A549 (cell line): Measurements from ENCODE around the gene CCDC152. TPM values are rescaled to one million over a fixed set of nuclear protein-coding genes. Genes with fewer than 3 reads are reported as not detected.
A peak's percentile ranks its signal among the peaks of the same experiment; 100 is the strongest.

Experiments
- ATAC-seq, 2 experiments: fragments of 200-7000 bp in 1 of 2; fragments of >200 bp in 1 of 2; cut with Nextera tagmentation in 1 of 2; cut with Tn5 transposase in 1 of 2; 3 replicates each; pipeline versions ENCODE4 v1.8.0 to v1.9.1; 2018 to 2020; ENCODE audit warnings: mild to moderate bottlenecking in 1 of 2, moderate library complexity in 1 of 2
- CTCF ChIA-PET: fragments of 300-600 bp; sonication (Branson Sonifier 250); formaldehyde crosslinking; extraction: SDS; loops from one replicate; lab custom pipeline; 2021; ENCODE audit warnings: antibody characterized with exemption, inconsistent platforms; lab: Yijun Ruan, JAX
- POLR2A ChIA-PET: fragments of 350-600 bp; formaldehyde crosslinking; extraction: SDS; loops from one replicate; lab custom pipeline; 2021; ENCODE audit warnings: antibody characterized with exemption, inconsistent platforms; lab: Yijun Ruan, JAX
- DNase-seq, 2 experiments: peaks; one replicate each; pipeline versions ENCODE4 v3.0.0 to v3.0.0-alpha.2; 2011 to 2016; ENCODE audit warnings: low read depth in 1 of 2, low spot score in 1 of 2
- FAIRE-seq: peaks from 2 replicates; lab custom pipeline; 2011; peaks lifted over from hg19 to GRCh38; lab: Jason Lieb, UNC
- H3K27ac ChIP-seq, 2 experiments: fragments of >200 bp; sonication (Bioruptor Twin); formaldehyde crosslinking; 3 replicates each; pipeline ENCODE4 v1.5.1; 2016 to 2017
- H3K4me1 ChIP-seq: fragments of >200 bp; sonication (Bioruptor Twin); formaldehyde crosslinking; 3 replicates; pipeline ENCODE4 v1.6.1; 2016
- H3K4me2 ChIP-seq: fragments of >200 bp; sonication (Bioruptor Twin); formaldehyde crosslinking; 3 replicates; pipeline ENCODE4 v1.6.1; 2016
- H3K4me3 ChIP-seq: fragments of >200 bp; sonication (Bioruptor Twin); formaldehyde crosslinking; 3 replicates; pipeline ENCODE4 v1.5.1; 2016
- H3K9me3 ChIP-seq: fragments of >200 bp; sonication (Bioruptor Twin); formaldehyde crosslinking; 3 replicates; pipeline ENCODE4 v1.6.1; 2016
- CBX2 ChIP-seq: fragments of 200-600 bp; sonication (generic); IDR thresholded peaks from 2 replicates; pipeline ENCODE4 v1.6.1; 2016; ENCODE audit warnings: low read depth, mild to moderate bottlenecking, borderline replicate concordance
- CBX8 ChIP-seq: fragments of 200-600 bp; sonication (generic); IDR thresholded peaks from 2 replicates; pipeline ENCODE4 v1.6.1; 2016
- EHF ChIP-seq: fragments of 250-450 bp; sonication (Bioruptor Pico); IDR thresholded peaks from 2 replicates; pipeline ENCODE4 v1.5.0; 2020; ENCODE audit warnings: mild to moderate bottlenecking
- EP300 ChIP-seq, 2 experiments: fragments of >200 bp; sonication (Bioruptor Twin); formaldehyde crosslinking; IDR thresholded peaks; 2 replicates in 1 of 2; 3 replicates in 1 of 2; pipeline ENCODE4 v1.6.1; 2016 to 2017
- FOSL2 ChIP-seq, 2 experiments: fragments of 450-650 bp in 1 of 2; fragments of >200 bp in 1 of 2; sonication (Bioruptor Twin) in 1 of 2; formaldehyde crosslinking; IDR thresholded peaks; 2 replicates each; pipeline versions ENCODE4 v1.5.0 to v1.6.1; 2016 to 2020; ENCODE audit warnings: mild to moderate bottlenecking in 1 of 2, moderate library complexity in 1 of 2
- GATA3 ChIP-seq: IDR thresholded peaks from 2 replicates; pipeline ENCODE4 v1.6.1; 2012; ENCODE audit warnings: borderline replicate concordance
- HOXB13 ChIP-seq: fragments of 250-450 bp; sonication (Bioruptor Pico); IDR thresholded peaks from 2 replicates; pipeline ENCODE4 v1.5.0; 2020; ENCODE audit warnings: low read depth, mild to moderate bottlenecking, moderate library complexity
- HOXB5 ChIP-seq: fragments of 250-450 bp; sonication (Bioruptor Pico); IDR thresholded peaks from 2 replicates; pipeline ENCODE4 v1.5.0; 2020; ENCODE audit warnings: mild to moderate bottlenecking, moderate library complexity
- JUN ChIP-seq, 2 experiments: fragments of >200 bp; sonication (Bioruptor Twin); formaldehyde crosslinking; IDR thresholded peaks; 2 replicates in 1 of 2; 3 replicates in 1 of 2; pipeline ENCODE4 v1.6.1; 2016 to 2017
- KDM1A ChIP-seq: fragments of 200-600 bp; sonication (generic); IDR thresholded peaks from 2 replicates; pipeline ENCODE4 v1.6.1; 2016; ENCODE audit warnings: low read depth, mild to moderate bottlenecking
- KDM5A ChIP-seq: fragments of 200-600 bp; sonication (generic); IDR thresholded peaks from 2 replicates; pipeline ENCODE4 v1.6.1; 2016; ENCODE audit warnings: antibody characterized with exemption, mild to moderate bottlenecking
- MAFK ChIP-seq: fragments of 450-650 bp; IDR thresholded peaks from 2 replicates; pipeline ENCODE4 v1.6.1; 2014; ENCODE audit not compliant: partially characterized antibody
- MAX ChIP-seq: IDR thresholded peaks from 2 replicates; pipeline ENCODE4 v1.6.1; 2012
- NFE2L2 ChIP-seq: fragments of 150-350 bp; conservative IDR thresholded peaks from 2 replicates; pipeline ENCODE4 v1.6.1; 2014; ENCODE audit warnings: low read length
- PHF8 ChIP-seq: fragments of 200-600 bp; sonication (generic); IDR thresholded peaks from 2 replicates; pipeline ENCODE4 v1.6.1; 2016; ENCODE audit warnings: low read depth, mild to moderate bottlenecking, antibody characterized with exemption, moderate library complexity, borderline replicate concordance
- REST ChIP-seq: fragments of 200-600 bp; sonication (generic); IDR thresholded peaks from 2 replicates; pipeline ENCODE4 v1.6.1; 2016; ENCODE audit warnings: antibody characterized with exemption, mild to moderate bottlenecking, moderate library complexity
- TFCP2L1 ChIP-seq: fragments of 250-450 bp; sonication (Bioruptor Pico); IDR thresholded peaks from 2 replicates; pipeline ENCODE4 v1.5.0; 2021; ENCODE audit warnings: mild to moderate bottlenecking
- TP53 ChIP-seq: fragments of 250-450 bp; sonication (Bioruptor Pico); IDR thresholded peaks from 2 replicates; pipeline ENCODE4 v1.5.0; 2021; ENCODE audit warnings: mild to moderate bottlenecking, moderate library complexity
- ZFP36 ChIP-seq: fragments of 450-650 bp; IDR thresholded peaks from 2 replicates; pipeline ENCODE4 v1.6.1; 2014; ENCODE audit warnings: borderline replicate concordance; ENCODE audit not compliant: partially characterized antibody
- ZNF302 ChIP-seq: fragments of 250-450 bp; sonication (Bioruptor Pico); IDR thresholded peaks from 2 replicates; pipeline ENCODE4 v1.9.0; 2021; ENCODE audit warnings: inconsistent platforms, mild to moderate bottlenecking, moderate library complexity
- WGBS: methylation state at CpG from one replicate; pipeline ENCODE4 v1.1.6; 2017; ENCODE audit errors: missing lambda C conversion rate; 5-methylcytosine and 5-hydroxymethylcytosine counted together
- polyA plus RNA-seq, 4 experiments: library from polyadenylated mRNA; depleted of rRNA in 3 of 4; stranded (reverse); fragments of >200 nt; fragmentation: RNase III in 1 of 4; extraction: RNeasy Plus Mini Kit Qiagen cat#74134 plus additional on column Dnase treatment in 1 of 4; gene quantifications; 2 replicates in 3 of 4; 3 replicates in 1 of 4; pipeline ENCODE4 v1.2.3, GENCODE V29; 2011 to 2017
- TF ChIP-seq, protein P1 (sequence below): fragments of 250-450 bp; sonication (Bioruptor Pico); IDR thresholded peaks from 2 replicates; pipeline ENCODE4 v1.5.0; 2021; ENCODE audit warnings: mild to moderate bottlenecking, moderate library complexity, borderline replicate concordance
- TF ChIP-seq, protein P2 (sequence below): IDR thresholded peaks from 2 replicates; pipeline ENCODE4 v1.6.1; 2012; ENCODE audit warnings: low read depth, borderline replicate concordance
- TF ChIP-seq, protein P3 (sequence below): fragments of >200 bp; sonication (Bioruptor Twin); formaldehyde crosslinking; IDR thresholded peaks from 3 replicates; pipeline ENCODE4 v1.5.1; 2016

CCDC152 gene
- polyA plus RNA-seq, 2 of the 4 experiments (the other 2 are of a cell fraction) = not detected

DNA sequence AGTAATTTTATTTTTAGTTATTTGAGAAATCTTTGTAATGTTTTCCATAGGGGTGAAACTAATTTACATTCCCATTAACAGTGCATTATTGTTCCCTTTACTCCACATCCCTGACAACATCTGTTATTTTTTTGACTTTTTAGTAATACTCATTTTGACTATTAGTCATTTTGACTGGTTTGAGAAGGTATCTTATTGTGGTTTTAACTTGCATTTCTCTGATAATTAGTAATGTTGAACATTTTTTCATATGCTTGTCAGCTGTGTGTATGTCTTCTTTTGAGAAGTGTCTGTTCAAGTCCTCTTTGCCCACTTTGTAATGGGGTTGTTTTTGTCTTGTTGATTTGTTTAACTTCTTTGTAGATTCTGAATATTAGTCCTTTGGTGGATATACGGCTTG lies 27.5 kb downstream of the CCDC152 start:
- peaks cover 9% of the 10 kb centered on the region; the same call in 1 of the 3 replicates for H3K9me3 ChIP-seq
- TF ChIP-seq KDM5A (no peak), EP300 (IDR thresholded peaks at IDR 0.05) (no peak), NFE2L2 (no peak), MAX (no peak), JUN (IDR thresholded peaks at IDR 0.05) (no peak), HOXB5 (CRISPR knock-in tag) (no peak), FOSL2 (IDR thresholded peaks at IDR 0.05) (no peak), FOSL2 (CRISPR knock-in tag; IDR thresholded peaks at IDR 0.05) (no peak), EHF (CRISPR knock-in tag) (no peak), KDM1A (no peak)
- TF ChIP-seq, protein P1, sequence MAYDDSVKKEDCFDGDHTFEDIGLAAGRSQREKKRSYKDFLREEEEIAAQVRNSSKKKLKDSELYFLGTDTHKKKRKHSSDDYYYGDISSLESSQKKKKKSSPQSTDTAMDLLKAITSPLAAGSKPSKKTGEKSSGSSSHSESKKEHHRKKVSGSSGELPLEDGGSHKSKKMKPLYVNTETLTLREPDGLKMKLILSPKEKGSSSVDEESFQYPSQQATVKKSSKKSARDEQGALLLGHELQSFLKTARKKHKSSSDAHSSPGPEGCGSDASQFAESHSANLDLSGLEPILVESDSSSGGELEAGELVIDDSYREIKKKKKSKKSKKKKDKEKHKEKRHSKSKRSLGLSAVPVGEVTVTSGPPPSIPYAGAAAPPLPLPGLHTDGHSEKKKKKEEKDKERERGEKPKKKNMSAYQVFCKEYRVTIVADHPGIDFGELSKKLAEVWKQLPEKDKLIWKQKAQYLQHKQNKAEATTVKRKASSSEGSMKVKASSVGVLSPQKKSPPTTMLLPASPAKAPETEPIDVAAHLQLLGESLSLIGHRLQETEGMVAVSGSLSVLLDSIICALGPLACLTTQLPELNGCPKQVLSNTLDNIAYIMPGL (CRISPR knock-in tag) = no peak
- TF ChIP-seq, protein P2, sequence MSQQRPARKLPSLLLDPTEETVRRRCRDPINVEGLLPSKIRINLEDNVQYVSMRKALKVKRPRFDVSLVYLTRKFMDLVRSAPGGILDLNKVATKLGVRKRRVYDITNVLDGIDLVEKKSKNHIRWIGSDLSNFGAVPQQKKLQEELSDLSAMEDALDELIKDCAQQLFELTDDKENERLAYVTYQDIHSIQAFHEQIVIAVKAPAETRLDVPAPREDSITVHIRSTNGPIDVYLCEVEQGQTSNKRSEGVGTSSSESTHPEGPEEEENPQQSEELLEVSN = no peak
- TF ChIP-seq, all 56 proteins: peak for 0
- ATAC-seq (no peak), DNase-seq (no peak), FAIRE-seq (no peak)
- WGBS = 9% methylated on average over 1 of the region's 1 CpG
- POLR2A ChIA-PET = no interaction called here
- Histone ChIP-seq H3K27ac (no peak overlapping the region), H3K4me1 (no peaks in the 10 kb centered on the region), H3K4me3 (no peak overlapping the region), H3K4me2 (no peak overlapping the region)
- CTCF ChIA-PET = no interaction called here

- 0% methylated on average over 4 of the region's 4 CpGs for WGBS
- Histone ChIP-seq H3K4me3 (no peak overlapping the region), H3K4me2 (no peak overlapping the region), H3K27ac (no peak overlapping the region), H3K9me3 (peaks cover 9% of the 10 kb centered on the region; the same call in 1 of the 3 replicates), H3K4me1 (no peaks in the 10 kb centered on the region)
- ChIA-PET POLR2A (no interaction called here), CTCF (no interaction called here)
- TF ChIP-seq CBX2 = no peak
- ATAC-seq (no peak), FAIRE-seq (peak; percentile 23), DNase-seq (no peak)
Measured at GRCh38 chr5:42785756-42786155, 29.1 kb downstream of the CCDC152 start.

GRCh38 chr5:42787073-42787472 lies 30.5 kb downstream of the CCDC152 start:
- no peak for FAIRE-seq
- H3K4me2 ChIP-seq = no peak overlapping the region
- H3K4me3 ChIP-seq = no peak overlapping the region
- POLR2A ChIA-PET = no interaction called here
- H3K4me1 ChIP-seq = no peaks in the 10 kb centered on the region
- CTCF ChIA-PET = interaction anchor here (0.6 kb wide), 1 partner anchor 357 kb away, joined by 4 read pairs; no protein-coding TSS in a partner anchor
- no peak for TF ChIP-seq CBX8
- no peak for TF ChIP-seq CBX2
- TF ChIP-seq, all 56 proteins: peak for 0
- peaks cover 9% of the 10 kb centered on the region; the same call in 1 of the 3 replicates for H3K9me3 ChIP-seq
- DNase-seq (no peak), ATAC-seq (no peak)
- no peak overlapping the region for H3K27ac ChIP-seq

DNA sequence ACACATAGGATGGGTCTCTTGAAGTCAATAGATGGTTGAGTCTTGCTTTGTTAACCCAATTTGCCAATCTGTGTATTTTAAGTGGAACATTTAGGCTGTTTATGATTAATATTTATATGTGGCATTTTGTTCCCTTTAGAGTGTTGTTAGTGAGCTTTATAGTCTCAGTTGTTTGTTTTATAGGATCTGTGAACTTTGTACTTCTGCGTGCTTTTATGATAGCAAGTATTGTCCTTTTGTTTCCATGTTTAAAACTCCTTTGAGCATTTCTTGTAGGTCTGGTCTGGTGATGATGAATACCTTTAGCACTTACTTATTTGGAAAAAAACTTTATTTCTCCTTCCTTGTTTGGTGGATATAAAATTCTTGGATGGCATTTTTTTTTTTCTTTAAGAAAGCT lies 31.2 kb downstream of the CCDC152 start:
- FAIRE-seq (no peak), DNase-seq (no peak), ATAC-seq (no peak)
- no peaks in the 10 kb centered on the region for H3K4me1 ChIP-seq
- POLR2A ChIA-PET = no interaction called here
- peaks cover 9% of the 10 kb centered on the region; the same call in 1 of the 3 replicates for H3K9me3 ChIP-seq
- H3K4me2 ChIP-seq = no peak overlapping the region
- no peak overlapping the region for H3K4me3 ChIP-seq
- H3K27ac ChIP-seq = no peak overlapping the region
- CTCF ChIA-PET = interaction anchor here (0.6 kb wide), 1 partner anchor 356 kb away, joined by 4 read pairs; no protein-coding TSS in a partner anchor
- WGBS = 22% methylated on average over 1 of the region's 1 CpG
- TF ChIP-seq GATA3 = no peak
- no peak for TF ChIP-seq MAFK
- TF ChIP-seq CBX2 = no peak
- no peak for TF ChIP-seq ZFP36
- TF ChIP-seq REST = no peak
- no peak for TF ChIP-seq TFCP2L1 (CRISPR knock-in tag)
- no peak for TF ChIP-seq TP53 (CRISPR knock-in tag)
- TF ChIP-seq, protein P3, sequence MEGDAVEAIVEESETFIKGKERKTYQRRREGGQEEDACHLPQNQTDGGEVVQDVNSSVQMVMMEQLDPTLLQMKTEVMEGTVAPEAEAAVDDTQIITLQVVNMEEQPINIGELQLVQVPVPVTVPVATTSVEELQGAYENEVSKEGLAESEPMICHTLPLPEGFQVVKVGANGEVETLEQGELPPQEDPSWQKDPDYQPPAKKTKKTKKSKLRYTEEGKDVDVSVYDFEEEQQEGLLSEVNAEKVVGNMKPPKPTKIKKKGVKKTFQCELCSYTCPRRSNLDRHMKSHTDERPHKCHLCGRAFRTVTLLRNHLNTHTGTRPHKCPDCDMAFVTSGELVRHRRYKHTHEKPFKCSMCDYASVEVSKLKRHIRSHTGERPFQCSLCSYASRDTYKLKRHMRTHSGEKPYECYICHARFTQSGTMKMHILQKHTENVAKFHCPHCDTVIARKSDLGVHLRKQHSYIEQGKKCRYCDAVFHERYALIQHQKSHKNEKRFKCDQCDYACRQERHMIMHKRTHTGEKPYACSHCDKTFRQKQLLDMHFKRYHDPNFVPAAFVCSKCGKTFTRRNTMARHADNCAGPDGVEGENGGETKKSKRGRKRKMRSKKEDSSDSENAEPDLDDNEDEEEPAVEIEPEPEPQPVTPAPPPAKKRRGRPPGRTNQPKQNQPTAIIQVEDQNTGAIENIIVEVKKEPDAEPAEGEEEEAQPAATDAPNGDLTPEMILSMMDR = no peak
- no peak for TF ChIP-seq HOXB13 (CRISPR knock-in tag)
- no peak for TF ChIP-seq HOXB5 (CRISPR knock-in tag)
- TF ChIP-seq ZNF302 = no peak
- TF ChIP-seq PHF8 = no peak
